B cell (primary cell): ENCODE results near the gene MFRP. TPM values are rescaled to one million over a fixed set of nuclear protein-coding genes. Genes with fewer than 3 reads are reported as not detected.

ENCODE experiments used
- ATAC-seq: fragments of 200-7000 bp; cut with Tn5 transposase; one replicate; pipeline ENCODE4 v1.10.0; 2021; ENCODE audit warnings: low read depth, mild to moderate bottlenecking, moderate number of reproducible peaks, moderate library complexity
- CTCF ChIA-PET: fragments of 350-600 bp; sonication (Branson Sonifier 250); formaldehyde crosslinking; loops from one replicate; lab custom pipeline; 2021; ENCODE audit warnings: antibody characterized with exemption, inconsistent platforms; lab: Charles Lee
- POLR2A ChIA-PET: fragments of 350-600 bp; sonication (Branson Sonifier 250); formaldehyde crosslinking; loops from one replicate; lab custom pipeline; 2021; ENCODE audit warnings: antibody characterized with exemption; lab: Charles Lee
- DNase-seq: peaks from one replicate; pipeline ENCODE4 v3.0.0; 2013
- H2AFZ ChIP-seq: 2 replicates; pipeline ENCODE4 v1.6.1; 2012; ENCODE audit warnings: mild to moderate bottlenecking, low read depth, low read length; ENCODE audit not compliant: insufficient read depth, poor library complexity, severe bottlenecking
- H3K27ac ChIP-seq, 2 donors: 1 replicate in 1 of 2; 2 replicates in 1 of 2; pipeline ENCODE4 v1.5.1; 2012 to 2013; ENCODE audit warnings: low read length in 2 of 2, mild to moderate bottlenecking in 2 of 2, moderate library complexity in 1 of 2
- H3K27me3 ChIP-seq, 4 experiments: fragments of 200-600 bp in 1 of 4; sonication (generic) in 1 of 4; replicated peaks in 1 of 4; 1 replicate in 2 of 4; 2 replicates in 2 of 4; pipeline versions ENCODE4 v1.6.1 to v1.7.0; 2013 to 2016; ENCODE audit warnings: low read length in 3 of 4, mild to moderate bottlenecking in 2 of 4, mixed read lengths in 1 of 4, moderate library complexity in 1 of 4; ENCODE audit not compliant: insufficient read depth in 4 of 4, control insufficient read depth in 3 of 4; ENCODE audit errors: control extremely low read depth in 1 of 4
- H3K36me3 ChIP-seq, 2 experiments: replicated peaks in 1 of 2; 1 replicate in 1 of 2; 2 replicates in 1 of 2; pipeline versions ENCODE4 v1.6.1 to v1.7.1; 2013; ENCODE audit warnings: low read length in 1 of 2; ENCODE audit not compliant: insufficient read depth in 2 of 2, control insufficient read depth in 1 of 2; ENCODE audit errors: control extremely low read depth in 1 of 2, extremely low read depth in 1 of 2
- H3K4me1 ChIP-seq, 2 donors: fragments of 200-600 bp in 1 of 2; sonication (generic) in 1 of 2; 1 replicate in 1 of 2; 2 replicates in 1 of 2; pipeline versions ENCODE4 v1.5.1 to v1.6.1; 2013 to 2017; ENCODE audit warnings: low read length in 2 of 2; ENCODE audit not compliant: control insufficient read depth in 2 of 2, insufficient read depth in 2 of 2
- H3K4me2 ChIP-seq: replicated peaks from 2 replicates; pipeline ENCODE3; 2012; ENCODE audit warnings: mild to moderate bottlenecking, low read depth, low read length; ENCODE audit not compliant: poor library complexity, severe bottlenecking
- H3K4me3 ChIP-seq, 5 experiments: fragments of 200-600 bp in 1 of 5; sonication (generic) in 1 of 5; 1 replicate in 3 of 5; 2 replicates in 2 of 5; pipeline versions ENCODE4 v1.5.1 to v1.7.0; 2011 to 2016; ENCODE audit warnings: low read length in 4 of 5, mild to moderate bottlenecking in 4 of 5, low read depth in 2 of 5, control low read depth in 1 of 5, moderate library complexity in 1 of 5; ENCODE audit not compliant: insufficient read depth in 1 of 5; ENCODE audit errors: control extremely low read depth in 1 of 5, extremely low read depth in 1 of 5
- H3K79me2 ChIP-seq: fragments of 200-600 bp; sonication (generic); one replicate; pipeline ENCODE4 v1.6.0; 2016; ENCODE audit warnings: low read length; ENCODE audit not compliant: control insufficient read depth, insufficient read depth
- H3K9ac ChIP-seq: fragments of 200-600 bp; sonication (generic); 2 replicates; pipeline ENCODE4 v1.6.1; 2017; ENCODE audit warnings: mild to moderate bottlenecking, low read length, moderate library complexity
- H3K9me3 ChIP-seq, 3 donors: one replicate each; pipeline versions ENCODE4 v1.6.1 to v1.7.1; 2013; ENCODE audit warnings: low read length in 2 of 3; ENCODE audit not compliant: control insufficient read depth in 2 of 3, insufficient read depth in 1 of 3; ENCODE audit errors: control extremely low read depth in 1 of 3
- H4K20me1 ChIP-seq: 2 replicates; pipeline ENCODE4 v1.6.0; 2012; ENCODE audit warnings: mild to moderate bottlenecking, low read length; ENCODE audit not compliant: insufficient read depth, control insufficient read depth, poor library complexity, severe bottlenecking
- H3K27ac Mint-ChIP-seq: one replicate; pipeline ENCODE4 v1.8.0; 2021; ENCODE audit warnings: mixed read lengths
- H3K27me3 Mint-ChIP-seq: one replicate; pipeline ENCODE4 v1.8.0; 2021; ENCODE audit warnings: mixed read lengths
- H3K4me1 Mint-ChIP-seq: one replicate; pipeline ENCODE4 v1.8.0; 2021; ENCODE audit warnings: mixed read lengths
- H3K4me3 Mint-ChIP-seq: one replicate; pipeline ENCODE4 v1.8.0; 2021; ENCODE audit warnings: mixed read lengths
- H3K9me3 Mint-ChIP-seq: one replicate; pipeline ENCODE4 v1.8.0; 2022; ENCODE audit warnings: mixed read lengths; ENCODE audit not compliant: insufficient read depth
- EZH2 ChIP-seq: IDR thresholded peaks from 2 replicates; pipeline ENCODE4 v1.6.1; 2012; ENCODE audit warnings: borderline replicate concordance, low read depth, mild to moderate bottlenecking, moderate library complexity, low read length; ENCODE audit not compliant: insufficient read depth, poor library complexity, severe bottlenecking
- WGBS: methylation state at CpG from one replicate; pipeline ENCODE4 v1.1.5; 2013; ENCODE audit warnings: missing lambda C conversion rate; ENCODE audit not compliant: insufficient coverage; 5-methylcytosine and 5-hydroxymethylcytosine counted together
- intact Hi-C: fragments of 100-400 bp; cut with micrococcal nuclease; formaldehyde crosslinking; loops from one replicate; pipeline ENCODE4 v1.10.0; 2022
- polyA plus RNA-seq: library from polyadenylated mRNA; depleted of rRNA; stranded (reverse); fragments of >200 nt; gene quantifications from 2 replicates; pipeline ENCODE4 v1.2.3, GENCODE V29; 2012
- total RNA-seq, 2 donors: library from RNA; stranded (reverse); fragments of 120-200 nt in 1 of 2; gene quantifications; 1 replicate in 1 of 2; 2 replicates in 1 of 2; pipeline versions ENCODE4 v1.2.3 to v1.2.4, GENCODE V29; 2013 to 2022
- TF ChIP-seq, protein P1 (sequence below): fragments of 200-600 bp; IDR thresholded peaks from one replicate; pipeline ENCODE4 v1.8.0; 2022; ENCODE audit warnings: antibody characterized with exemption, mild to moderate bottlenecking

Gene MFRP
- total and polyA plus RNA-seq, 2 donors (not counting 1 experiment from before 2014, with no cell fraction given) = not detected

- no peaks in the 10 kb centered on the region for H3K9me3 ChIP-seq
- H3K36me3 ChIP-seq = peaks cover 4 to 11% of the 10 kb centered on the region in 2 experiments
- POLR2A ChIA-PET = no interaction called here
- H3K4me3 ChIP-seq = no peak overlapping the region
- H4K20me1 ChIP-seq = no peaks in the 10 kb centered on the region
- no peaks in the 10 kb centered on the region for H3K79me2 ChIP-seq
- H2AFZ ChIP-seq = no peak overlapping the region
- Mint-ChIP-seq H3K27me3 (peaks cover under 1% of the 10 kb centered on the region), H3K4me3 (no peak overlapping the region), H3K9me3 (no peaks in the 10 kb centered on the region), H3K4me1 (peaks cover 6% of the 10 kb centered on the region), H3K27ac (no peak overlapping the region)
- WGBS = 91% methylated on average over 17 of the region's 17 CpGs
- H3K4me2 ChIP-seq = no peak overlapping the region
- H3K27ac ChIP-seq = no peak overlapping the region
- H3K27me3 ChIP-seq = peaks cover 0 to 14% (median 4%) of the 10 kb centered on the region in 4 experiments
- H3K9ac ChIP-seq = no peak overlapping the region
- no peak for TF ChIP-seq EZH2
- TF ChIP-seq, protein P1, sequence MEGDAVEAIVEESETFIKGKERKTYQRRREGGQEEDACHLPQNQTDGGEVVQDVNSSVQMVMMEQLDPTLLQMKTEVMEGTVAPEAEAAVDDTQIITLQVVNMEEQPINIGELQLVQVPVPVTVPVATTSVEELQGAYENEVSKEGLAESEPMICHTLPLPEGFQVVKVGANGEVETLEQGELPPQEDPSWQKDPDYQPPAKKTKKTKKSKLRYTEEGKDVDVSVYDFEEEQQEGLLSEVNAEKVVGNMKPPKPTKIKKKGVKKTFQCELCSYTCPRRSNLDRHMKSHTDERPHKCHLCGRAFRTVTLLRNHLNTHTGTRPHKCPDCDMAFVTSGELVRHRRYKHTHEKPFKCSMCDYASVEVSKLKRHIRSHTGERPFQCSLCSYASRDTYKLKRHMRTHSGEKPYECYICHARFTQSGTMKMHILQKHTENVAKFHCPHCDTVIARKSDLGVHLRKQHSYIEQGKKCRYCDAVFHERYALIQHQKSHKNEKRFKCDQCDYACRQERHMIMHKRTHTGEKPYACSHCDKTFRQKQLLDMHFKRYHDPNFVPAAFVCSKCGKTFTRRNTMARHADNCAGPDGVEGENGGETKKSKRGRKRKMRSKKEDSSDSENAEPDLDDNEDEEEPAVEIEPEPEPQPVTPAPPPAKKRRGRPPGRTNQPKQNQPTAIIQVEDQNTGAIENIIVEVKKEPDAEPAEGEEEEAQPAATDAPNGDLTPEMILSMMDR = no peak
- intact Hi-C loops = no loop called here
- CTCF ChIA-PET = interaction anchor here (0.7 kb wide), 1 partner anchor 105 kb away, joined by 3 read pairs; no protein-coding TSS in a partner anchor
- DNase-seq (no peak), ATAC-seq (no peak)
- H3K4me1 ChIP-seq = peaks cover 8% of the 10 kb centered on the region in 2 donors
Observed at GRCh38 chr11:119309953-119310681, 36.4 kb downstream of the MFRP start.

GRCh38 chr11:119309411-119309810, 37.1 kb downstream of the MFRP start:
- Histone ChIP-seq H3K79me2 (no peaks in the 10 kb centered on the region), H2AFZ (no peak overlapping the region), H3K9me3 (no peaks in the 10 kb centered on the region), H3K4me1 (peaks cover under 1% of the 10 kb centered on the region in 2 donors), H3K27me3 (peaks cover 0 to 7% (median under 1%) of the 10 kb centered on the region in 4 experiments), H3K9ac (no peak overlapping the region), H3K4me2 (no peak overlapping the region), H4K20me1 (no peaks in the 10 kb centered on the region), H3K27ac (no peak overlapping the region), H3K4me3 (no peak overlapping the region), H3K36me3 (peaks cover 6 to 11% of the 10 kb centered on the region in 2 experiments)
- Mint-ChIP-seq H3K27me3 (no peaks in the 10 kb centered on the region), H3K4me1 (peaks cover 2% of the 10 kb centered on the region), H3K9me3 (no peaks in the 10 kb centered on the region), H3K4me3 (no peak overlapping the region), H3K27ac (no peak overlapping the region)
- no peak for ATAC-seq
- TF ChIP-seq EZH2 = no peak
- TF ChIP-seq, protein P1 = no peak
- 98% methylated on average over 11 of the region's 11 CpGs for WGBS
- ChIA-PET CTCF (interaction anchor here (1.4 to 2.6 kb wide), 3 partner anchors 14 to 103 kb away, joined by 4 to 15 read pairs (median 4); partner anchors contain the start of gene CBL), POLR2A (no interaction called here)
- intact Hi-C loops = no loop called here
- no peak for DNase-seq
